Measurements from ENCODE around the gene C1QL1. TPM values are rescaled to one million over a fixed set of nuclear protein-coding genes. Genes with fewer than 3 reads are reported as not detected.

C1QL1 gene
- total and polyA plus RNA-seq, 2 of the 13 experiments (the other 11 are each of a cell fraction or from before 2014, with no cell fraction given) = 0.11 TPM

GRCh38 chr17:44981221-44981968 lies 13.3 kb upstream of the C1QL1 start (continued):
- TF ChIP-seq ZBTB2 (CRISPR knock-in tag; IDR thresholded peaks at IDR 0.05; ENCODE audit: low read depth) (no peak), ZNF207 (IDR thresholded peaks at IDR 0.05; ENCODE audit: borderline replicate concordance) (no peak), MYNN (CRISPR knock-in tag; IDR thresholded peaks at IDR 0.05; ENCODE audit: low read depth) (no peak), ZNF687 (CRISPR knock-in tag; IDR thresholded peaks at IDR 0.05) (no peak), ZNF33A (CRISPR knock-in tag; IDR thresholded peaks at IDR 0.05; ENCODE audit: borderline replicate concordance) (0 out of 2 replicates have a peak, but pooled peaks have one; percentile 79), SAP130 (CRISPR knock-in tag; IDR thresholded peaks at IDR 0.05; ENCODE audit: low read depth) (peak; percentile 63), SSRP1 (CRISPR knock-in tag; IDR thresholded peaks at IDR 0.05) (peak; percentile 41; the same call in 1 of the 2 replicates), CERS6 (CRISPR knock-in tag; IDR thresholded peaks at IDR 0.05) (no peak), STAT5B (CRISPR knock-in tag; IDR thresholded peaks at IDR 0.05) (no peak), ZNF253 (CRISPR knock-in tag; IDR thresholded peaks at IDR 0.05; ENCODE audit: borderline replicate concordance) (no peak), ZNF576 (CRISPR knock-in tag; IDR thresholded peaks at IDR 0.05) (no peak), IKZF5 (CRISPR knock-in tag; IDR thresholded peaks at IDR 0.05) (no peak), NFATC3 (CRISPR knock-in tag; IDR thresholded peaks at IDR 0.05) (no peak), ZBTB7A (CRISPR knock-in tag; IDR thresholded peaks at IDR 0.05) (no peak), ZBTB39 (CRISPR knock-in tag; IDR thresholded peaks at IDR 0.05) (no peak), ZNF580 (CRISPR knock-in tag; IDR thresholded peaks at IDR 0.05; ENCODE audit: borderline replicate concordance, low read depth) (0 out of 2 replicates have a peak, but pooled peaks have one; percentile 30), IRF9 (CRISPR knock-in tag; IDR thresholded peaks at IDR 0.05; ENCODE audit: borderline replicate concordance) (no peak)

Measured in HepG2 (cell line).